K562 (cell line): Measurements from ENCODE around the gene ADSS1. TPM values are rescaled to one million over a fixed set of nuclear protein-coding genes. Genes with fewer than 3 reads are reported as not detected.
A peak's percentile ranks its signal among the peaks of the same experiment; 100 is the strongest.

ENCODE experiments used
- ATF1 ChIP-seq, 2 experiments: fragments of 450-650 bp in 1 of 2; IDR thresholded peaks; 2 replicates each; pipeline ENCODE4 v1.6.1; 2016; ENCODE audit warnings: missing compliant biosample characterization in 1 of 2, missing genetic modification characterization in 1 of 2
- BHLHE40 ChIP-seq: IDR thresholded peaks from 2 replicates; pipeline ENCODE4 v1.6.1; 2011; ENCODE audit warnings: low read length, improper control_type of control experiment
- DNMT1 ChIP-seq: fragments of 450-650 bp; IDR thresholded peaks from 2 replicates; pipeline ENCODE4 v1.6.1; 2016; ENCODE audit warnings: antibody characterized with exemption, mild to moderate bottlenecking
- MNT ChIP-seq, 2 experiments: fragments of 450-650 bp; conservative IDR thresholded peaks; 2 replicates each; pipeline ENCODE4 v1.6.1; 2017; ENCODE audit warnings: mild to moderate bottlenecking in 2 of 2, moderate library complexity in 2 of 2
- RHOXF2B ChIP-seq: fragments of 250-450 bp; sonication (Bioruptor Pico); conservative IDR thresholded peaks from 2 replicates; pipeline ENCODE4 v1.5.1; 2021
- RUNX1 ChIP-seq: sonication (generic); IDR thresholded peaks from 2 replicates; pipeline ENCODE4 v1.6.1; 2016; ENCODE audit warnings: antibody characterized with exemption, low read depth
- SMAD3 ChIP-seq: fragments of 450-650 bp; formaldehyde crosslinking; conservative IDR thresholded peaks from 2 replicates; pipeline ENCODE4 v1.4.0; 2020; ENCODE audit warnings: mild to moderate bottlenecking
- SP1 ChIP-seq: sonication (generic); formaldehyde crosslinking; IDR thresholded peaks from 2 replicates; pipeline ENCODE4 v1.8.1; 2022; ENCODE audit warnings: mild to moderate bottlenecking, missing genetic modification reagents
- STAT5B ChIP-seq: fragments of 250-450 bp; sonication (Bioruptor Pico); IDR thresholded peaks from 2 replicates; pipeline ENCODE4 v1.8.0; 2021; ENCODE audit warnings: mild to moderate bottlenecking, inconsistent platforms
- ZNF232 ChIP-seq: sonication (generic); formaldehyde crosslinking; IDR thresholded peaks from 2 replicates; pipeline ENCODE4 v1.8.0; 2022; ENCODE audit warnings: mild to moderate bottlenecking, missing genetic modification reagents
- ZNF668 ChIP-seq: fragments of 250-450 bp; sonication (Bioruptor Pico); IDR thresholded peaks from 2 replicates; pipeline ENCODE4 v1.8.0; 2022; ENCODE audit warnings: mild to moderate bottlenecking, inconsistent platforms
- polyA plus RNA-seq, 8 experiments: library from polyadenylated mRNA; depleted of rRNA in 4 of 8; stranded (reverse) in 5 of 8; unstranded in 3 of 8; fragments of >200 nt; fragmentation: Nextera tagmentation in 2 of 8; fragmentation: Illumina TruSeq in 1 of 8; extraction: Ambion mirVana in 2 of 8; extraction: Trizol in 1 of 8; gene quantifications; 2 replicates each; pipeline versions ENCODE4 v1.2.1 to v1.2.3, GENCODE V29; 2011 to 2014; ENCODE audit warnings: inconsistent platforms in 1 of 8, missing spikeins in 1 of 8
- total RNA-seq, 7 experiments: library from RNA; depleted of rRNA in 6 of 7; stranded (reverse); fragments of >200 nt in 6 of 7; fragmentation: Illumina TruSeq in 2 of 7; extraction: Trizol in 2 of 7; gene quantifications; 2 replicates each; pipeline versions ENCODE4 v1.2.1 to v1.2.3, GENCODE V29; 2011 to 2021; ENCODE audit warnings: low replicate concordance in 1 of 7
- TF ChIP-seq, protein P1 (sequence below), 3 experiments: fragments of 200-800 bp in 1 of 3; sonication (Bioruptor generic) in 1 of 3; sonication (generic) in 1 of 3; formaldehyde crosslinking in 1 of 3; IDR thresholded peaks; 2 replicates each; pipeline versions ENCODE4 v1.6.1 to v1.8.0; 2016 to 2022; ENCODE audit warnings: mild to moderate bottlenecking in 2 of 3, missing compliant biosample characterization in 2 of 3, missing genetic modification characterization in 2 of 3, missing genetic modification reagents in 1 of 3

Gene ADSS1
- total and polyA plus RNA-seq, 9 of the 15 experiments (the other 6 are each of a cell fraction or from before 2014, with no cell fraction given): 0.53 to 5.9 (median 3.9) TPM

- TF ChIP-seq ZNF232 (CRISPR knock-in tag) (no peak), DNMT1 (no peak), ATF1 (CRISPR knock-in tag; IDR thresholded peaks at IDR 0.05) (no peak), ATF1 (tag; IDR thresholded peaks at IDR 0.05) (peak; percentile 38; the same call in 1 of the 2 replicates), MNT (conservative IDR thresholded peaks at IDR 0.05) (no peak), RHOXF2B (CRISPR knock-in tag) (no peak), STAT5B (CRISPR knock-in tag) (no peak), ZNF668 (CRISPR knock-in tag) (no peak), SMAD3 (CRISPR knock-in tag) (no peak), RUNX1 (no peak), SP1 (CRISPR knock-in tag) (peak; percentile 58; the same call in 1 of the 2 replicates), BHLHE40 (0 out of 2 replicates have a peak, but pooled peaks have one; percentile 10)
- TF ChIP-seq, protein P1, sequence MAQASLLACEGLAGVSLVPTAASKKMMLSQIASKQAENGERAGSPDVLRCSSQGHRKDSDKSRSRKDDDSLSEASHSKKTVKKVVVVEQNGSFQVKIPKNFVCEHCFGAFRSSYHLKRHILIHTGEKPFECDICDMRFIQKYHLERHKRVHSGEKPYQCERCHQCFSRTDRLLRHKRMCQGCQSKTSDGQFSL (CRISPR knock-in tag; IDR thresholded peaks at IDR 0.05): no peak
- TF ChIP-seq, protein P1 (tag; IDR thresholded peaks at IDR 0.05): no peak
Observed at GRCh38 chr14:104794099-104794498, 70.1 kb downstream of the ADSS1 start (continued).
